ENCODE results near the gene CCDC12.

Gene CCDC12

DNA sequence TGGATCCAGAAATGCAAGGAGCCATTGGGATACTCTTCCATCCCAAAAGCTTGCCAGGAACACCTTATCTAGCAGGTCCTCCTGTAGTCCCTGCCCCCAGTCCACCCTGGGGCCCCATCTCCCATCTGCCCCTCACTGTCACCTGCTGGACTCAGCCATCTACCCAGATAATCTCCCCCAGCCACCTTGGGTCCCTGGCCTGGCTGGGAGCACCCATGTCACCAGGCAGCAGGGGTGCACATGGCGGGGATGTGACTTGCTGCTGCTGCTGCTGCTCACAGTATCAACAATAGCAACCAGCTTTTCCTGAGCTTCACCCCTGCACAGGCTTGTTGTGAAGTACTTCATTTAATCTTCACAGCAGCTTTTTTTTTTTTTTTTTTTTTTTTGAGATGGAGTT is 86.4 kb downstream of the CCDC12 start:
- no peak for DNase-seq (ENCODE audit: low read depth)

DNA sequence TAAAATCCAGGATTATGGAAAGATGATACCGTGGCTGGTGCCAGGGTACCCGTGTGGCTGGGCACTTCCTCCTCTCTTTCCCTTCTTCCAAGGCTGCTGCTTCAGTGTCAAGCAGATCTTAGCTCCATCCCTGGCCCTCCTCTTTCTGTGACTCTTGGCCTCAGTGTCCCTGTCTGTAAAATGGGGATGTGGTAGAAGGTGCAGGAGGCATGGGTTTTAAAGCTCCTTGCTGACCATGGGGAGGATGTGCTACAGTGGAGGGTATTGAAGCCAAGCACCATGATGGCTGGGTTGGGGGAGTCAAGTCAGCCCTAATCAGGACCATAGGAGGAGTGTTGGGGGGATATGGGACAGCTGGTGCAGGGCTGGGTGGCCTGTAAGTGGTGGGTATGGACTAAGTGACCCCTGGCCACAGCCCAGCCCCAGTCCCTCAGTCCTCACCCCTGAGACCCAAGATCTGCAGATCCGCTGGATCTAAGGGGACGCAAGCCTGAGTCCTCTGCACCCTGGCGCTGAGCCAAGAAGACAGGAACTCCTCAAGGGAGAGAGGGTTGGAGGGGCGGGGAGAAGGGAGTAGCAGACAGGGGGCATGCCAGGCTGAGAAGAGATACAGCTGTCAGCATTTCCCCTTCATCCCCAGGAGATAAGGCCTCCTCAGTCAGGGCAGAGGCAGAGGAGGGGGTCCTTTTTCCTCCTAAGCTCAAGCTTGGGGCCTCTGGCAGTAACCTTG is 87.0 kb downstream of the CCDC12 start:
- no peak for DNase-seq (ENCODE audit: low read depth)

DNA sequence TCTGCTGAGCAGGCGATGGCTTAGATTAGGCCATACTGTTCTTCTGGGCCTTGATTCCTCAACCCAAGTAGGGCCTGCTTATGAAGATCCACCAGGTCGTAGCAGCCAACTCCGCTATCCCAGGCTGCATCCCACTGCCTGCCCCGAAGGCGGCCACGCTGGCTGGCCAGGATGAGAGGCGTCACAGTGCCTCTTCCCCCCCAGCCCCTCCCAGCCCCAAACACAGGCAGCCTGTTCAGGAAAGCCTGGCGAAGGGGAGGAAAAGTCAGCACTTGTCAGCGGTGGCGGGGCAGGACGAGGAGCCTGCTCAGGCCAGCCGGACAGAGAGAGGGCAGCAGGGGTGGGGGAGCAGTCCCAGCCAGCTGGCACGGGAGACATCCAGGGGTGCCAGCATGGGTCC is 87.8 kb downstream of the CCDC12 start:
- DNase-seq (ENCODE audit: low read depth): no peak

DNA sequence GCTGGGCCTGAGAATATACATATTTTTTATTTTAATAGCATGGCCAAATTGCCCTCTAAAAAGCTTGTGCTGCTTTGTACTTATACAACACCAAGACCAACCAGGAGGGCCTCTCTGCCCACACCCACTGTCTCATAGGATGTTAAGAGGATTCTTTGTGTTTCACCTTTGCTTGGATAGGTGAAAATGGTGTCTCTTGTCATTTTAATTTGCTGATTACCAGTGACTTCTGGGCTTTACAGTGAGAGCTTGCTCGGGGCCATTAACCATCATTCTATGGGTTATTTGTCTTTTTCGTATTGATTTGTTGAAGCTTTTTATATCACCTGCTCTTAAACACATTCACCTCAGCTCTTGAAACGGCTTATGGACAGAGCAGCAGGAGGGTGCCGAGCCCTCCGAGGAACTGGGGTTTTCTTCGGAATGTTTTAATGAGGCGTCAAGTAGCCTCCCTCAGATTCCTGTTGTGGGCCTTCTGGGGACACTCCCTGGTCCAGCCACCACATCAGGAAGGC is 88.5 kb downstream of the CCDC12 start:
- DNase-seq (ENCODE audit: low read depth): no peak

DNA sequence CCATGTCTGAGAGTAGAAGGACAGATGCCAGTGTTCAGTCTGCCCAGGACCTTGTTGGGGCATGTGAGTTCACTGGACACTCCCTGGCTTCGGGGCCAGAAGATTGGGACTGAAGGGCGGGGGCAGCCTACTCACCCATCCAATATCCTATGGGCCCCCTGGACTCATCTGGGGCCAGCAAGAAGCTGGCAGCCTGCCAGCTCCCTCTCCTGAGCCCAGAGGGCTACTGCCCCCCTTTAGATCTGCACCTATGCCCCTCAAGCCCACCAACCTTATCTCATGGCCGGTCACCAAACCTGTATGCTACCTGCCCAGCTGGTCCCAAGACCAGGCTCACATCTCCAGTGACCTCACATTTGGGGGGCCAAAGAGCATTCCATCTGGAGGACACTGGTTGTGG is 90.9 kb downstream of the CCDC12 start:
- no peak for DNase-seq (ENCODE audit: low read depth)

DNA sequence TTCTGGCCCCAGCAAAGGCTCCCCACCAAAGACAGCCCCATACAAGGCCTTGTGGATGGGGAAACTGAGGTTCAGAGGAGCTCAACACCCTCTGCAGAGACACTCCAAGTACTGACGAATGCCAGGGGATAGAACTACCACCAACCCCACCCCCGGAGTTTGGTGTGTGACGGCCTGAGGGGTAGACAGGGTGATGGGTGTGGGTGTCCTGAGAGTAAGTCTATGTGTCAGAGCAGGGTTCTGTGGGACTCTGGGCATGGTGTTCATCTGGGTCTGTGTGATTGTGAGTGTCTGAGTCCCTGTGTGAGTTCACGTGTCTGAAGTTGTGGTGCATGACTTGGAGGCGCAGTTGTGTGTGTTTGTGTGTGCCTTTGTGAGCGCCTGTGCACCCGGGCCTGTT is 91.6 kb downstream of the CCDC12 start:
- no peak for DNase-seq (ENCODE audit: low read depth)

DNA sequence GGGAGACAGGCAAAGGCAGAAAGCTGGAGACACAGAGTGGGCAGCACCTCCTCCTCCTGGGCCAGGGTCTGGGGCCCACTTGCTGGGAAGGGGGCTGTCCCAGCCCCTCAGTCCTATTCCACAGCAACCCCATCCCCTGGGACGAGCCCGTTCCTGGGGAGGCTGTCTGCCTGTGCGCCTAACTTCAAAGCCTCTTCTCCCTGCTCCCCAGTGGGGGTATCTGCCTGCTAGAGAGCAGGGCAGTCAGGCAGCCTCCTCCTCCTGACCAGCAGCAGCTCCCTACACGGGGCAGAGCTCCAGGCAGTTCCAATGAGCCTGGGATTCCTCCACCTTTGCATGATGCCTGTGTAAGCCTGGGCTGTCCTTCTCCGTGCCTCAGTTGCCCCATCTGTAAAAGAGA is 92.1 kb downstream of the CCDC12 start:
- DNase-seq (ENCODE audit: low read depth): no peak

DNA sequence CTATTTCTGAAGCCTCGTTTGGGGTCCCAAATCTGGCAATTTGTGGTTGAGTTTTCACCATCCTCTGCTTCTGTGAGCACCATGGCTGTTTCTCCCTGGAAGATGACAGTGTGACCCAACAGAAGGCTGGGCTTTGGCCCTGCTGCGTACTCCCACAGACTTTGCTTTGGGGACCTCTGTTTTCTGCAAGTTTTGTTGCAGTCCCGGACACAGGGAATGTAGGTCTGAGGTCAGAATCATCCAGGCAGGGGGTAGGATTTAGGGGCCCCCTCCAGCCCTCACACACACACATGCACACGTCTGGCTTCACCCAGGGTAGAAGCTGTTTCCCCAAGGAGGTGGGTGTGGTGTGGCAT is 92.7 kb downstream of the CCDC12 start:
- no peak for DNase-seq (ENCODE audit: low read depth)

DNA sequence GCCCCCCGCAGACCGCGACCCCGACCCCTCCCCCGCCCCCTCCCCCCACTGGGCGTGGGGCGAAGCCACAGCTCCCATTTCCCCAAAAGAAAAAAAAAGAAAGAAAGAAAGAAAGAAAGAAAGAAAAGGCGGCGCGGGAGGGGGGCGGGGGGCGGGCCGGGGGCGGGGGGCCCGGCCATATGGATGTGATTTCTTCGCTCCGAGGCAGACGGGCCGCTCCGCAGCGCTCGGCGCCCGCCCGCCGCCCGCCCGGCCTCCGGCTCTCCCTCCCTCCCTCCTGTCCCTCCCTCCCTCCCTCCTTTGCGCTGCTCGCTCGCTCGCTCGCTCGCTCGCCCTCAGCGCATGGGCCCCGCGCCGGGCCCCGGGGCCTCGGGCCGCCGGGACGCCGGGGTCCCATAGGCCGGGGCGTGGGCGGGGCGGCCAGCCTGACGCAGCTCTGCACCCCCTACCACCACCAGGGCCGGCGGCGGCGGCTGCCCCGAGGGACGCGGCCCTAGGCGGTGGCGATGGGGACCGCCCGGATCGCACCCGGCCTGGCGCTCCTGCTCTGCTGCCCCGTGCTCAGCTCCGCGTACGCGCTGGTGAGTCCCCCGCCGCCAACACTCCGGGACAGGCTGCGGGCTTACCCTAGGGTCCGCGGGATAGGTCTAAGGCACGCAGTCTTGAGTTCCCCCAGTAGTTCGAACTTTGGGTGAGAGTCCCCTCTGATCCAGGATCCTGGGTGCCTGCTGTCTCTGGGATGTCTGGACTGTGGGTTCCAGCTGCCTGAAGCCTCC is 93.3 kb downstream of the CCDC12 start:
- no peak for DNase-seq (ENCODE audit: low read depth)

DNA sequence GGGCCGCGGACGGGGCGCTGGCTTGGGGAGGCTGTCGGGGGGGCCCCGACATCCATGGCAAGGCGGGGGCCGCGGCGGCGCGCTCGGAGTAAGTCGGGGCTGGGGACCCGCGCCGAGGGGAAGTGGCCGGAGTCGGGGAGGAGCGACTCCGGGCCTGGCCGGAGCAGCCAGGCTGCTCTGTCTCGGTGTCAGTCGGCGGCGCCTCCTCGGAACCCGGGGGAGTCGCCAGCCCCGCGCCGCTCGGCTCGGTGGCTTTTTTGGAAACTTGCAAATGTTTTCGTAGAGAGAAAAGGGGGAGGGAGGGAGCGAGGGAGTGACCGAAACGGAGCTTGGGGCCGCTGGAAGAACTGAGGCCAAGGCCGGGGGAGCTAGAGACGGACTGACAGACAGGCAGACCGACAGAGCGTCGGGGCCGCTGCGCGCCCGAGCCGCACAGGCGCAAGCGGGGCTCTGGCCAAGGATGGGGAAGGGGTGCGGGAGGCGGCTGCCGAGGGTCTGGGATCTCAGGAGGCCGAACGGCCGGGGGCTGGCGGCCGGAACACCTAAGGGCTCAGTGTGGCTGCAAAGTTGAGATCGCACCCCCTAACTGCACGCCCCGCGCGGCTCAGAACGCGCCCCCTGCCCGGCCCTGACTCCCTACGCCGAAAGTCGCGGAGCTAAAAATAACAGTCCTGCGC is 94.0 kb downstream of the CCDC12 start:
- DNase-seq (ENCODE audit: low read depth): no peak

DNA sequence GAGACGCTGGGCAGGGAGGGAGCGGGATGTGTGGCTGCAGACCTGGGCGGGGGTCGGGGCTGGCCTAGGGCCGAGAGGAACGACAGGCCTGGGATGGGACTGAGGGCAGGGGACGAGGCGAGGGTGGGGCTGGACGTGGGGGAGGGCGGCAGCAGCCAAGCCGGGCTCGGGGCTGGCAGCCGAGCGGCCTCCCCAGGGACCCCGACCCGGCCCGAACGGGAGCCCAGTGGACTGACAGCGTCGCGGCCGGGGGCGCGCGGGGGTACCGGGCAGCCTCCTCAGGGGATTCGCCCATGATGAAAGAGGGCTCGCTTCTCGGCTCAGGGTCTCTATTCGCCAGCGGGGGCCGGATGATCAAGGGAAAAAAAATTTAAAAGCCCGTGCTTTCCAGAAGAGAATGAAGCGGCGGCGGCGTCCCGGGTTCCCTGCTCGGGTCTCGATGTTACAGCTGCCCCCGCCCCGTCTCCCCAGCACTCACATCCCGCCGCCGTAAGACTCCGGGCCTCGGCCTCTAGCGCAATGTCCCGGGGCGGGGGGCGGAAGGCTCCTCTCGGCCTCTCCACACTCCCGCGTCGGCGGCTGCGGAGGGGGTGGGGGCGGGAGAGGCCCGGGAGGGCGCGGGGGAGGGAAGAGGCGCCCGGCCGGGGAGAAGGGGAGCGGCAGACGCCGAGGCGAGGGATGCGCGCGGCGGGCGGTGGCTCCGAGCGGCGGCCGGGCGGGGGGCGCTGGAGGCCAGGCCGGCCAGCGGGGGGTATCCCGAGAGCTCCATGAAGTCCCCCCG is 94.8 kb downstream of the CCDC12 start:
- no peak for DNase-seq (ENCODE audit: low read depth)

DNA sequence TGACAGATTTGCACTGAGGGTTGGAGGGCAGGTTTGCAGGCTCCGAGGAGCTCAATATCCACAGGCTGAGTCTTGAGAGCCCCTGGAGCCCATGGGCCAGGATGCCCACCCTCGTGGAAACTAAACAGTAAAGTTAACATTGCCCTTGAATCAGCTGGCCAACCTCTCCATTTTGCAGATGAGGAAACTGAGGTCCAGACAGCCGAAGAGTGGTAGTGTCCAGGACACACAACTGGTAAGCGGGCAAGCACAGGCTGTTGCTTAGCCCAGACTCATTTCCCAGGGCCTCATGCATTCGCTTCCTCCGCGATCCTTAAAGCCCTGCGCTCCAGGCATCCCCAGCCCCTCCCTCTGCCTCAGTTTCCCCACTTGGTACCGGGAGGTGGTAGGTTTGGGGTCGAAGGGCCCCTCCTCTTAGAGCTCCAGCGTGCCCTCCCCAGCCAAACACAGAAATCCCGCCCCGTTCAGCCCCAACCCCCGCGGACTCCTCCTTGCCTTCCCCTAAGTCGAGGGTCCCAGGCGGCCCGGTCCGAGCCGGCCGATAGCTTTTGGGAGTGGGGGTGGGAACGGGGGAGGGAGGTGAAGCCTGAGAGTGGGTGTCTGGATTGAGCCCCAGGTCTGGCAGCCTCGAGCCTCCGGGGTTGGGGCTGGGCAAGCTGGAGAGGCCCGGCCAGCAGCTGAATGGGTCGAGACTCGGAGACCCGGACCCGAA is 95.5 kb downstream of the CCDC12 start:
- no peak for DNase-seq (ENCODE audit: low read depth)

DNA sequence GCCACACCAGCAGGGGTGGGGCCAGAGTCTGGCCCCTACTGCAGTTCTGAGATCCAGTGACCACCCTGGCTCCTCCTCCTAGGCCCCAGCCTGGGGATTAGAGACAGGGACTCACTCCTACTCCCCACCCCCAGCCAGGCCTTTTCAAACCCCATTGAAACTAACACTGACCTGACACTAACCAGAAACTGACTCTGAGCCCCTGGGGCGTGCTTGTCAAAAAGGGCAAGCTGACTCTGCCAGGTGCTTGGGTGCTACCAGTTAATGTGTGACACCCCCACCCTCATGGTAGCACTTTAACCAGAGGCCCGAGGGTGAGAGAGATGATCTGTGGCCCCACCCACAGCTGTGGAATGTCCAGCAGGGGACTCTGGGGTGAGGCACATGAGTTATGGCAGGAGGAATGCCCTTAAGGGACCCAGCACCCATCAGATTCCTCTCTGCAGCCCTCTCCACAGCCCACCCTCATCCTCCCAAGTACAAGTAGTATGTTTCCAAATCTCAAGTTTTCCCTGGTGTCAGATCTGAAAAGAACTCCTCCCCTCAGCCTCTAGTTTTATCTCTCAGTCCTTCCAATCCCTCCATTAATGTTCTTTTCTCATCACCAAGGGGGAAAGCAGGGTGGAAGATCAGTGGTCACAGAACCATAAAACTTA is 97.6 kb downstream of the CCDC12 start:
- no peak for DNase-seq (ENCODE audit: low read depth)

DNA sequence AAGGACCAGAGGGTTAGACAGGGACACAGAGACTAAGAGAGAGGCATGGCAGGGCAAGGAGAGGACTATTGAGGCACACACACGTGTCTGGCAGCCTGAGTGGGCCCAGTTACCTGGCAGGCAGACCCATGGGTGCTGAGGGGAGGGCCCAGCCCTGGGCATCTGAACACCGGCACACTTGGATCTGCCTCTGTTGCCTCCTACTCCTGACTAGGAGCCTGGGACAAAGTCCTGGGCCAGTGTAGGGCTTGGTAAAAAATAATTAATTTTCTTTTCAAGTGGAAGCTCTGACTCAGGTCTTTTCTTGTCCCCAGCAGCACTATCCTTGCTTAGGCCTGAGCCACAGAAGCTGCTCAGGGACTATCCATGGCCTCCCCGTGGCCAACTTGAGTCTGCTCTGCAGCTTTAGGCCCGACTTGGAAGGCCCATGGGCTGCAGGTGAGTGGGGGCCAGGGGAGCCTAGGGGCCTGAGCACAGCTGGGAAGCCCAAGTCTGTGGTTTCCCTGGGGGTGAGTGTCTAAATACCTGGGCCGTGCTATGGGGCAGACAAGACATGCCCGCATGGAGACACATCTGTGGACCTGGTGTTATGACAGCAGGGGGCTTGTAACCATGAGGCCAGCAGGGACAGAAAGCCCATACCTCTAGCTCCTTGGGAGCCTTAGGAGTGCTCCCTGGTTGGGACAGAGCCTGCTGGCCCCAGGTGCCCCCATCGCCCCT is 99.0 kb downstream of the CCDC12 start, which contains the start of gene PTH1R:
Gene PTH1R, plus strand, starts transcription at position 316 of the 720 bp plus-strand sequence. CDS start 5,839 bp downstream, outside the sequence.
- no peak for DNase-seq (ENCODE audit: low read depth)

DNA sequence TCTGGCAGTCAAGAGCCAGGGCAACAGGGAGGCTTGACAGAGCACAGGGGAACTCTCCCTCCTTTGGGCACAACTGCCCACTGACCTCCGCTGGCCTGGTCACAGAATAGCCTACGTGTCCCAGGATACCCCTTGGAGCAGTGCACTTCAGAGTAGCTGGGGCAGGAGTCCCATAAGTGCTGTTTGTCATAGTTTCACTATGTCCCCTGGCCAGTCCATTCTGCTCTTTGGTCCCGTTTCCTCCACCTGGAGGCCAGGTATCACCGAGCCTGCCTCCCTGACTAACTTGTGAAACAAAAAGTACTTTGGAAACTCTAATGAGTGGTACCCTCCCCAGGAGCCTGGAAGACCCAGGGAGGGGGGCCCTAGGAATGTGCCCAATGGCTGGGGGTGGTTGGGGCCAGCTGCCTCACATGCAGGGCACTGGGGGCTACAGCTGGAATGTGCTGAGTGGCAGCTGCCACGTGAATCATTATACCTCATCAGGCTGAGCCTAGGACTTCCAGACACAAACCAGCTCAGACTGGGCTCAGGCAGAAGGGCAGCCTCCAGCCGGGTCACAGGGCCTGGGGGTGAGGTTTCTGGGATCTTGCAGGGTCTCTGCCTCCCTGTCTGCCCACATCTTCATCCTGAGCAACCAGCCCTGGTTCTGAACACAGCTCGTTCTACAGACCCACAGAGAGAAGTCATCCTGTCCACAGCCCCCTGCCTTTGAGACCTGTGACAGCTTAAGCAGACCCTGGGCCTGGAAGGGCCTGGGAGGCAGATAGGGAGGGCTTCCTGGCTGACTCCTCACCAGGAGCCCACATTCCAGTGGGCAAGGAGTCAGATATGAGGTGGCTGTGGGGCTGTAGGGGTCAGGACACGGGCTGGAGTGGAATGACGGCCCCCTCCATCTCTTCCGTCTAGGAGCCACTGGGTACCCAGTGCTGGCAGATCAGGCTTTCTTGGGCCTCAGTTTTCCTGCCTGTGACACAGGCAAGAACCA is 99.9 kb downstream of the CCDC12 start:
- no peak for DNase-seq (ENCODE audit: low read depth)

DNA sequence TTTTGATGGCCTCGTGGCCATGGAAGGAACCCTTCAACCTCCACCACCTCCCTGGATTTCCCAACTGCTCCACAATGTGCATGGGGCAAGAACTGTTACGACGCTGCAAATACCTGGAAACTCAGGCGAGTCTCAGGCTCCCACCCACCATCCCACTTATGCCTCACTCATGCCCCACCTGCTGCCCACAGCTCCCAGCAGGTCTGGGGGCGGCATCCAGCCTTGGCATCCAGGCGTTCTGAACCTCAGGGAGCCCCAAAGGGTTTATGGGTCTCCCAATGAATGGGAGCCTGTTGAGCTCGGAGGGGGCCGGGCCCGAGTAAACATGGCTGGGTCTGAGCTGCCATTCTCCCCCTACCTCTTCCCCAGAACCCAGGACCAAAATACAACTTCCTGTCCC is 101.0 kb downstream of the CCDC12 start:
- DNase-seq (ENCODE audit: low read depth): no peak

DNA sequence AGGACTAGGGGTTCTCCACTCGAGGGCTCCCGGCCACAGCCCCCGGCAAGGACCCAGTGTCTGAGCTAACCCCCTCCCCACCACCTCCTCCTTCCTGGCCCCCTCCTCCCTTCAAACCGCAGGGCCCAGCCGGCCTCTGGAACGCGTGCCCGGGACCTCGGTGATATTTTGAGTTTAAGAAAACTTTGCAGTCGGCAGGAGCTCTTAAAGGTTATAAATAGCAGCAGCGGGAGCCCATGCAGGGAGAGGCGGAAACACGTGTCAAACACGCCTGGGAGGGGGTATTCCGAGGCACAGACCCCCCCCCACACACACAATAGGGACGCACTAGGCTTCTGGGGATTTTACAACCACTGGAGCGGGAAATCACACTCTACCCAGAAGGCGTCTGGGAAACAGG is 102.1 kb downstream of the CCDC12 start:
- DNase-seq (ENCODE audit: low read depth): no peak

DNA sequence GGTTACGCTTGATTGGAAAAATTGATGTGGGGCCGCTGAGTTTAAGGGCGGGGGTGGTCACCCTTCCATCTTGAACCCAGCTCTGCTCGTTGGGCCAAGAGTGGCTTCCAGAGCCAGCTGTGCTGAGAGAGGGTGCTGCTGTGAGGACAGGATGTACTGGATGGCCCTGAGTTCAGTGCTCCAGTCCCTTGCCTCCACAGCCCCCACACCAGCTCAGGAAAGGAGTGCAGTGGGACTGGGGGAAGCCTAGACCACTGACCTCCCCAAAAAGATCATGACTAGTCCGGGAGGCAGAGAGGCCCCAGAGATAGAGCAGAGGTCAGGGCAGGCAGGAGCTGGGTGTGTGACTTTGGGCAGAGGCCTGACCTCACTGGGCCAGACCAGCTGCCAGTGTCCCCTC is 103.0 kb downstream of the CCDC12 start:
- no peak for DNase-seq (ENCODE audit: low read depth)
